Measurements from ENCODE around the gene ATXN7L3B. TPM values are rescaled to one million over a fixed set of nuclear protein-coding genes. Genes with fewer than 3 reads are reported as not detected.

The ATXN7L3B gene
- total and polyA plus RNA-seq, 9 of the 15 experiments (the other 6 are each of a cell fraction or from before 2014, with no cell fraction given) = 10.3 to 40.5 (median 31.0) TPM

- DNase-seq (ENCODE audit: extremely low read depth in 1 of 4, low spot score in 3 of 4) (no peak), ATAC-seq (no peak), FAIRE-seq (no peak)
- H3K36me3 ChIP-seq (ENCODE audit: control insufficient read depth, insufficient read depth, low read length) = no peaks in the 10 kb centered on the region
- H3K79me2 ChIP-seq (ENCODE audit: control insufficient read depth, insufficient read depth, low read length) = no peaks in the 10 kb centered on the region
- in situ Hi-C loops (cut with MboI) = no loop called here
- TF ChIP-seq MAFF (IDR thresholded peaks at IDR 0.05; ENCODE audit: low read length) = no peak
- no peaks in the 10 kb centered on the region for H3K9me3 ChIP-seq (replicated peaks; ENCODE audit: control insufficient read depth, insufficient read depth, low read depth, low read length)
- BruUV-seq (replicated peaks) = no TSS peak
- no peaks in the 10 kb centered on the region for H3K9me1 ChIP-seq (ENCODE audit: control insufficient read depth, insufficient read depth, low read length)
- ChIA-PET POLR2A (interaction anchor here (0.6 to 1.1 kb wide), 2 partner anchors 10 to 215 kb away, joined by 3 read pairs; no protein-coding TSS in a partner anchor), CTCF (ENCODE audit: low intra/inter-chr PET ratio) (no interaction called here)
- 0% methylated on average over 4 of the region's 4 CpGs for WGBS (ENCODE audit: insufficient coverage, low coverage, missing lambda C conversion rate)
- no peak overlapping the region for H2AFZ ChIP-seq (ENCODE audit: low read depth, low read length)
- no peak overlapping the region for H3K27ac ChIP-seq (ENCODE audit: extremely low read depth, low read depth, low read length)
- no peak overlapping the region for H3K4me3 ChIP-seq
- intact Hi-C loops (cut with micrococcal nuclease) = no loop called here
- H4K20me1 ChIP-seq (replicated peaks; ENCODE audit: control insufficient read depth, insufficient read depth, low read length) = no peaks in the 10 kb centered on the region
- H3K9ac ChIP-seq (ENCODE audit: insufficient read depth in 1 of 2, low read depth in 2 of 2, low read length in 2 of 2) = no peak overlapping the region
- peaks cover 0 to 3% of the 10 kb centered on the region in 2 experiments; a peak in 1 of 5 replicates for H3K4me1 ChIP-seq (replicated peaks in 1 of 2; ENCODE audit: control insufficient read depth in 2 of 2, insufficient read depth in 2 of 2, low read length in 2 of 2)
- no peaks in the 10 kb centered on the region for H3K27me3 ChIP-seq (ENCODE audit: control insufficient read depth in 2 of 2, insufficient read depth in 2 of 2, low read length in 2 of 2)
- no peak overlapping the region for H3K4me2 ChIP-seq (ENCODE audit: insufficient read depth, low read length)
Measured at GRCh38 chr12:74586251-74586650, 48.6 kb downstream of the ATXN7L3B start.
